Endometrial microvascular endothelial cells (primary cell): ENCODE data around the gene C4BPB. TPM values are rescaled to one million over a fixed set of nuclear protein-coding genes. Genes with fewer than 3 reads are reported as not detected.

Source experiments
- in situ Hi-C: cut with HindIII; loops from 2 replicates; pipeline ENCODE4 v1.10.0; 2017; ENCODE audit warnings: low sequenced_read_pairs, low pct_unique_long_range_greater_than_20kb; ENCODE audit errors: inconsistent ontology term
- total RNA-seq: library from RNA; depleted of rRNA; stranded (reverse); fragments of >200 nt; gene quantifications from one replicate; pipeline ENCODE4 v1.2.3, GENCODE V29; 2015; ENCODE audit errors: inconsistent ontology term

Gene C4BPB
- total RNA-seq, 1 donor from 2014 or later, result not detected

GRCh38 chr1:207058252-207058651 is 30.4 kb upstream of the C4BPB start:
- in situ Hi-C loops, result loop anchor here (25.0 kb wide), 1 partner anchor 254 kb away; the partner anchor contains the start of gene CD55

GRCh38 chr1:207058878-207059867 is 29.5 kb upstream of the C4BPB start:
- in situ Hi-C loops, result loop anchor here (25.0 kb wide), 1 partner anchor 253 kb away; the partner anchor contains the start of gene CD55

- in situ Hi-C loops, result loop anchor here (25.0 kb wide), 1 partner anchor 252 kb away; the partner anchor contains the start of gene CD55
Measured at GRCh38 chr1:207059881-207060280, 28.8 kb upstream of the C4BPB start.

GRCh38 chr1:207060596-207060995 is 28.1 kb upstream of the C4BPB start:
- in situ Hi-C loops, result loop anchor here (25.0 kb wide), 1 partner anchor 252 kb away; the partner anchor contains the start of gene CD55

- in situ Hi-C loops, result loop anchor here (25.0 kb wide), 1 partner anchor 250 kb away; the partner anchor contains the start of gene CD55
Measured at GRCh38 chr1:207062058-207062457, 26.6 kb upstream of the C4BPB start.

- in situ Hi-C loops, result loop anchor here (25.0 kb wide), 1 partner anchor 249 kb away; the partner anchor contains the start of gene CD55
Measured at GRCh38 chr1:207063014-207063413, 25.6 kb upstream of the C4BPB start.

- in situ Hi-C loops, result loop anchor here (25.0 kb wide), 1 partner anchor 248 kb away; the partner anchor contains the start of gene CD55
Measured at GRCh38 chr1:207064561-207064960, 24.1 kb upstream of the C4BPB start.

GRCh38 chr1:207067185-207067584 is 21.5 kb upstream of the C4BPB start:
- in situ Hi-C loops, result loop anchor here (25.0 kb wide), 1 partner anchor 245 kb away; the partner anchor contains the start of gene CD55

GRCh38 chr1:207067665-207068064 is 21.0 kb upstream of the C4BPB start:
- in situ Hi-C loops, result loop anchor here (25.0 kb wide), 1 partner anchor 245 kb away; the partner anchor contains the start of gene CD55

GRCh38 chr1:207069061-207069460 is 19.6 kb upstream of the C4BPB start:
- in situ Hi-C loops, result loop anchor here (25.0 kb wide), 1 partner anchor 243 kb away; the partner anchor contains the start of gene CD55

GRCh38 chr1:207069858-207070506 is 18.7 kb upstream of the C4BPB start:
- in situ Hi-C loops, result loop anchor here (25.0 kb wide), 1 partner anchor 242 kb away; the partner anchor contains the start of gene CD55

- in situ Hi-C loops, result loop anchor here (25.0 kb wide), 1 partner anchor 241 kb away; the partner anchor contains the start of gene CD55
Measured at GRCh38 chr1:207070811-207071210, 17.8 kb upstream of the C4BPB start.

- in situ Hi-C loops, result loop anchor here (25.0 kb wide), 1 partner anchor 241 kb away; the partner anchor contains the start of gene CD55
Measured at GRCh38 chr1:207071426-207071825, 17.2 kb upstream of the C4BPB start.

- in situ Hi-C loops, result loop anchor here (25.0 kb wide), 1 partner anchor 240 kb away; the partner anchor contains the start of gene CD55
Measured at GRCh38 chr1:207072233-207072632, 16.4 kb upstream of the C4BPB start.

GRCh38 chr1:207073906-207074820 is 14.5 kb upstream of the C4BPB start:
- in situ Hi-C loops, result loop anchor here (25.0 kb wide), 1 partner anchor 238 kb away; the partner anchor contains the start of gene CD55

GRCh38 chr1:207076181-207076955 is 12.3 kb upstream of the C4BPB start:
- in situ Hi-C loops, result no loop called here

GRCh38 chr1:207077012-207077411 is 11.6 kb upstream of the C4BPB start:
- in situ Hi-C loops, result no loop called here
